ENCODE measurements around the gene MISP3. TPM values are rescaled to one million over a fixed set of nuclear protein-coding genes. Genes with fewer than 3 reads are reported as not detected.

Gene MISP3
- polyA plus RNA-seq, 1 donor (not counting 4 experiments of a cell fraction or from before 2014, with no cell fraction given), result 0.79 TPM

DNA sequence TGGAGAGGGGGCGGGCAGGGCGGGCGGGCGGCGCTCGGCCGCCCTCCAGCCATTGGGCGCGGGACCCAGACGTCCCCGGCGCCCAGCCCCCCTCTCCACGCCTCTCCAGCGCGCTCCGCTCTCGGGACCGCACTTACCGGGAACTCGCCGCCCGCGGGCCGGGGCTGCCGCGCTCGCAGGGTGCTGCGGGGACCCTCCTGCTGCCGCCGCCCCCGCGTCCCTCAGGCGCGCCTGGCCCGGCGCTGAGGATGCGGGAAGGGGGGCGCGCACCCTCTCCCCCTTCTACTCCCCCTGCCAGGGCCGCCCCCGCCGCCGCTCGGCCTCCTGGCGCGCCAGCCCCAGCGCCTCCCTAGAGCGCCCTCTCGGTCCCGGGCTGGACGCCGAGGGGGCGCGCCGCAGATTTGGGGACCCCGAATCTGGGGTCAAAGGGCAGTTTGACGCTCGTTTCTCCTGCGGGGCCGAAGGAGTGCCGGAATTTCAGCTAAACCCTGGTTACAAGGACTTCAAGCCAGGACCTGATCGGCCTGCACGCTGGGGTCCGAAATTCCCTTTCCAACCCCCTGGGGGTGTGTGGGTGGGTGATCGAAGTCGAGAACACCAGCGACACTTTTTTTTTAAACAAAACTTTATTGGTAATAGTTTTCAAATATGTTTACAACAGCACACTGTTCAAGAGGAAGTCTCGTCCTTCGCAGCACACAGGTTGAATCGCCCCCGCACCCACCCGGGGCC, 18.7 kb downstream of the MISP3 start:
- Histone ChIP-seq H3K4me2 (ENCODE audit: control insufficient read depth, extremely low read depth, insufficient read depth, low read depth, low read length) (peak overlapping the region; percentile 93), H4K20me1 (ENCODE audit: control insufficient read depth, extremely low read depth, insufficient read depth, low read length) (no peaks in the 10 kb centered on the region), H3K79me2 (ENCODE audit: control insufficient read depth, insufficient read depth, low read length) (no peaks in the 10 kb centered on the region), H3K36me3 (ENCODE audit: control insufficient read depth in 2 of 2, extremely low read depth in 1 of 2, insufficient read depth in 2 of 2, low read length in 2 of 2) (peaks cover 5% of the 10 kb centered on the region in 2 experiments), H3K27me3 (ENCODE audit: control insufficient read depth, extremely low read depth, insufficient read depth, low read length) (no peaks in the 10 kb centered on the region), H3K9me1 (ENCODE audit: control insufficient read depth, extremely low read depth, insufficient read depth, low read length) (no peaks in the 10 kb centered on the region), H3K4me3 (ENCODE audit: control insufficient read depth in 2 of 3, extremely low read depth in 1 of 3, insufficient read depth in 2 of 3, low read depth in 1 of 3, low read length in 3 of 3) (peak overlapping the region; percentile 58 to 80 (median 71)), H3K4me1 (ENCODE audit: control insufficient read depth, extremely low read depth, insufficient read depth, low read length) (no peaks in the 10 kb centered on the region), H3K9me3 (ENCODE audit: control insufficient read depth, low read depth, low read length) (peaks cover 5% of the 10 kb centered on the region), H2AFZ (ENCODE audit: control insufficient read depth, low read length) (peak overlapping the region; percentile 44), H3K9ac (ENCODE audit: control insufficient read depth, extremely low read depth, insufficient read depth, low read length) (peak overlapping the region; percentile 62), H3K27ac (ENCODE audit: control insufficient read depth, insufficient read depth, low read length) (no peak overlapping the region)
- FAIRE-seq (no peak), DNase-seq (ENCODE audit: low read depth, low spot score) (no peak)
- dilution Hi-C loops (cut with MboI; ENCODE audit: extremely low pct_ligation_motif_present, low sequenced_read_pairs), result no loop called here
- TF ChIP-seq EZH2 (IDR thresholded peaks at IDR 0.05; ENCODE audit: low read length), result no peak
- TF ChIP-seq, protein P1, sequence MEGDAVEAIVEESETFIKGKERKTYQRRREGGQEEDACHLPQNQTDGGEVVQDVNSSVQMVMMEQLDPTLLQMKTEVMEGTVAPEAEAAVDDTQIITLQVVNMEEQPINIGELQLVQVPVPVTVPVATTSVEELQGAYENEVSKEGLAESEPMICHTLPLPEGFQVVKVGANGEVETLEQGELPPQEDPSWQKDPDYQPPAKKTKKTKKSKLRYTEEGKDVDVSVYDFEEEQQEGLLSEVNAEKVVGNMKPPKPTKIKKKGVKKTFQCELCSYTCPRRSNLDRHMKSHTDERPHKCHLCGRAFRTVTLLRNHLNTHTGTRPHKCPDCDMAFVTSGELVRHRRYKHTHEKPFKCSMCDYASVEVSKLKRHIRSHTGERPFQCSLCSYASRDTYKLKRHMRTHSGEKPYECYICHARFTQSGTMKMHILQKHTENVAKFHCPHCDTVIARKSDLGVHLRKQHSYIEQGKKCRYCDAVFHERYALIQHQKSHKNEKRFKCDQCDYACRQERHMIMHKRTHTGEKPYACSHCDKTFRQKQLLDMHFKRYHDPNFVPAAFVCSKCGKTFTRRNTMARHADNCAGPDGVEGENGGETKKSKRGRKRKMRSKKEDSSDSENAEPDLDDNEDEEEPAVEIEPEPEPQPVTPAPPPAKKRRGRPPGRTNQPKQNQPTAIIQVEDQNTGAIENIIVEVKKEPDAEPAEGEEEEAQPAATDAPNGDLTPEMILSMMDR (optimal IDR thresholded peaks at IDR 0.05 in 1 of 3, IDR thresholded peaks at IDR 0.05 in 1 of 3, conservative IDR thresholded peaks at IDR 0.05 in 1 of 3; ENCODE audit: extremely low read depth in 1 of 3, insufficient read depth in 2 of 3, low read length in 3 of 3), result peak in 1 of 3 experiments; percentile 15

DNA sequence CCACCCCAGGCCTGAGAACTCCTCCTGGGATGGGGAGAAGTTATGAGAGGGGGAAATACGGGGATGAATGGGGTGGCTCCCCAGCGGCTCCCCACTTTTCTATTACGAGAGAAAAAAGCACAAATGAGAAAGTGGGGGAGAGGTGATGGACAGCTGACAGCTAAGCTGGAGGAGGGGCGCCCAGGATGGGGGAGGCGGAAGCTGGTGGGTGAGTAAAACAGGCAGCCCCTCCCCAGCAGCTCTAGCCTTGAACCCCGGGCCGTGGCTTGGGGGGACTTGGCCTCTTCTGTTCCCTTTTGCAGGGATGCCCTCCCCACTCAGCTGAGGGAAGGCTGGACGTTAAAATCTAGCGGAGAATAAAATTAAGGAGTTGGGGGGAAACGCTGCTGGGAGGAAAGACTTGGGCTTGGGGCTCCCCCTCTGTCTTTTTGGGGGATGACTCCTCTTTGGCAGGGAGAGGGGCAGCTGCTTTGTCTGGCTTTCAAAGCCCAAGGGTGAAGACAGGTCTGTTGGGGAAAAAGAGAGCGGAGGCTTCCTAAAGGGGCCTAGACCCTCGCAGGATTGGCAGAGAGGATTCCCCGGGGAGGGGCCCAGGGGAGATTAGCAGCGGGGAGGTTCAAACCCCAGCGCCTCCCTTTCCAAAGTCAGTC, 19.4 kb downstream of the MISP3 start:
- no peak for TF ChIP-seq EZH2 (IDR thresholded peaks at IDR 0.05; ENCODE audit: low read length)
- TF ChIP-seq, protein P1 (optimal IDR thresholded peaks at IDR 0.05 in 1 of 3, IDR thresholded peaks at IDR 0.05 in 1 of 3, conservative IDR thresholded peaks at IDR 0.05 in 1 of 3; ENCODE audit: extremely low read depth in 1 of 3, insufficient read depth in 2 of 3, low read length in 3 of 3), result no peak
- Histone ChIP-seq H2AFZ (ENCODE audit: control insufficient read depth, low read length) (no peak overlapping the region), H3K36me3 (ENCODE audit: control insufficient read depth in 2 of 2, extremely low read depth in 1 of 2, insufficient read depth in 2 of 2, low read length in 2 of 2) (peaks cover 10 to 11% of the 10 kb centered on the region in 2 experiments), H3K4me2 (ENCODE audit: control insufficient read depth, extremely low read depth, insufficient read depth, low read depth, low read length) (peak overlapping the region; percentile 93), H3K27me3 (ENCODE audit: control insufficient read depth, extremely low read depth, insufficient read depth, low read length) (no peaks in the 10 kb centered on the region), H3K79me2 (ENCODE audit: control insufficient read depth, insufficient read depth, low read length) (no peaks in the 10 kb centered on the region), H4K20me1 (ENCODE audit: control insufficient read depth, extremely low read depth, insufficient read depth, low read length) (no peaks in the 10 kb centered on the region), H3K27ac (ENCODE audit: control insufficient read depth, insufficient read depth, low read length) (no peak overlapping the region), H3K9me1 (ENCODE audit: control insufficient read depth, extremely low read depth, insufficient read depth, low read length) (no peaks in the 10 kb centered on the region), H3K4me3 (ENCODE audit: control insufficient read depth in 2 of 3, extremely low read depth in 1 of 3, insufficient read depth in 2 of 3, low read depth in 1 of 3, low read length in 3 of 3) (peak overlapping the region; percentile 58 to 80 (median 71)), H3K9ac (ENCODE audit: control insufficient read depth, extremely low read depth, insufficient read depth, low read length) (peak overlapping the region; percentile 62), H3K9me3 (ENCODE audit: control insufficient read depth, low read depth, low read length) (peaks cover 5% of the 10 kb centered on the region), H3K4me1 (ENCODE audit: control insufficient read depth, extremely low read depth, insufficient read depth, low read length) (no peaks in the 10 kb centered on the region)
- FAIRE-seq (no peak), DNase-seq (ENCODE audit: low read depth, low spot score) (no peak)
- dilution Hi-C loops (cut with MboI; ENCODE audit: extremely low pct_ligation_motif_present, low sequenced_read_pairs), result no loop called here
